LNCAP (cell line): ENCODE results near the gene KCTD15.

Experiments used
- TF ChIP-seq, protein P1 (sequence below): fragments of 450-650 bp; IDR thresholded peaks from 2 replicates; pipeline ENCODE4 v1.5.1; 2017; ENCODE audit warnings: mild to moderate bottlenecking

The KCTD15 gene

DNA sequence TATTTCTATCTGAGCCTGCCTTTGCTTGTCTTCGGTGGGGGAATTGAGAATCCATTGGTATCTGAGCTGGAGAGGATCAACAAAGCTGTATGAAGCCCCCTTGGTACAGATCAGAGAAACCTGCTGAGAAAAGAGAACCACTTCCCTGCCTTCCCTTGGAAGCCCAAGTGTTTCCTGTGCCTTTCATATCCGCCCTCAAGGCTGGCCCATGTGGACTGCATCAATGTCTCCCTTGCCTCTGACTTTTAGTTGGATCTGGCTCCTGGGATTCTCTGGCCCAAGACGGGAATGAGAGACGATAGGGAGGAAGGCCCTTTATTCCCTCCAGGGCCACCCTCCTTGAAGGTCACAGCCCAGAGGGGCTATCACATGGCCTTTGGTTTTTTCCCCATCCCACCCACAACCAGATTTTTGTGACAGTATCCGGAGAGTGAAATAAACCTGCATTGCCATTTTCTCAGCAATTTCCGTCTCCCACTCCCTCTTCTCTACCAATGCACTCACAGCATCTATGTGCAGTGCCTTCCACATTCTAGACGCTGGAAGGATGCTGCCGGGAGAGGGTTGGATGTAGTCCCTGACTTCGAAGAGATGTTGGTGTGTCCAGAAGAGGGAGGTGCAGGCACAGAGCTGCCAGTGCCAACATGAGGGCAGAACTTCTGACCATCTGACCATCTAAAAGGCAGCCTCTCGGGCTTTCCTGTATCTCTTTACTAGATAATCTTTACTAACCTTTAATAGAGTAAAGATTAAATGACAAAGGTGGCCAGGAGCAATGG, 63.8 kb downstream of the KCTD15 start:
- TF ChIP-seq, protein P1, sequence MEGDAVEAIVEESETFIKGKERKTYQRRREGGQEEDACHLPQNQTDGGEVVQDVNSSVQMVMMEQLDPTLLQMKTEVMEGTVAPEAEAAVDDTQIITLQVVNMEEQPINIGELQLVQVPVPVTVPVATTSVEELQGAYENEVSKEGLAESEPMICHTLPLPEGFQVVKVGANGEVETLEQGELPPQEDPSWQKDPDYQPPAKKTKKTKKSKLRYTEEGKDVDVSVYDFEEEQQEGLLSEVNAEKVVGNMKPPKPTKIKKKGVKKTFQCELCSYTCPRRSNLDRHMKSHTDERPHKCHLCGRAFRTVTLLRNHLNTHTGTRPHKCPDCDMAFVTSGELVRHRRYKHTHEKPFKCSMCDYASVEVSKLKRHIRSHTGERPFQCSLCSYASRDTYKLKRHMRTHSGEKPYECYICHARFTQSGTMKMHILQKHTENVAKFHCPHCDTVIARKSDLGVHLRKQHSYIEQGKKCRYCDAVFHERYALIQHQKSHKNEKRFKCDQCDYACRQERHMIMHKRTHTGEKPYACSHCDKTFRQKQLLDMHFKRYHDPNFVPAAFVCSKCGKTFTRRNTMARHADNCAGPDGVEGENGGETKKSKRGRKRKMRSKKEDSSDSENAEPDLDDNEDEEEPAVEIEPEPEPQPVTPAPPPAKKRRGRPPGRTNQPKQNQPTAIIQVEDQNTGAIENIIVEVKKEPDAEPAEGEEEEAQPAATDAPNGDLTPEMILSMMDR = no peak

DNA sequence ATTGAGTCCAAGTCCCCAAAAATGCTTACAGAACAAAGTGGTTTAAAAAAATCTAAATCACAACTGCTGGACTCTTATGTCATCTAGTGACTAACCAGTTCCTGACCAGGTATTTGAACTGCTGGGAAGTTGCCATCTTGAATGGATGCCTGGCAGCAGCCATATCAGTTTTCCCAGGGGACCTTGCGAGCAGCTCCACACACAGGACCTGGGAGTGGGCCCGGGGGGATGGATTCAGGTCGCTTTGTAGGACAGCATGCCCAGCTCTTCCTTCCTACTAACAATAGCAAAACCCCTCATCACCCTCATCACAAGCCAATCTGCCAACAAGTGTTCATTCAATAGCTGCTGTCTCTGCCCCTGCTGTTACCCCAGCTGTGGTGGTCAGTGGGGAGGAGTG, 65.3 kb downstream of the KCTD15 start:
- TF ChIP-seq, protein P1 = no peak

DNA sequence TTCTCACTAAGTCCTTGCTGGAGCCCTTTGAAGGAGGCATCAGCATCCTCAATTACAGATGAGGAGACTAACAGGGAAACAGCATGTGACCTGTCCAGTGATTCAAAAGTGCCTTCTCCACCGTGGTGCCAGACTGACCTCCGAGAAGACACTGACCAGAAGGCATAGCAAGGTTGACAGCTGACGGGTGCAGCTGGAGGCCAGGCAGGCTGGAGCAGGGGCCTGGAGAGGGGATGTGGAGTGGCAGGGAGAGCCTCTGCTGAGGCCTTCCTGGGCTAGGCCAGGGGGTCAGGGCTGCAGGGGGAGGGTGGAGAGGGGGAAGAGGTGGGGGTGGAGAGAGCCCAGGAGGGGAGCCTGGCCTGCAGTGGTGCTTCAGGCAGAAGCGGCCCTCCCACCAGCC, 66.3 kb downstream of the KCTD15 start:
- TF ChIP-seq, protein P1 = no peak

DNA sequence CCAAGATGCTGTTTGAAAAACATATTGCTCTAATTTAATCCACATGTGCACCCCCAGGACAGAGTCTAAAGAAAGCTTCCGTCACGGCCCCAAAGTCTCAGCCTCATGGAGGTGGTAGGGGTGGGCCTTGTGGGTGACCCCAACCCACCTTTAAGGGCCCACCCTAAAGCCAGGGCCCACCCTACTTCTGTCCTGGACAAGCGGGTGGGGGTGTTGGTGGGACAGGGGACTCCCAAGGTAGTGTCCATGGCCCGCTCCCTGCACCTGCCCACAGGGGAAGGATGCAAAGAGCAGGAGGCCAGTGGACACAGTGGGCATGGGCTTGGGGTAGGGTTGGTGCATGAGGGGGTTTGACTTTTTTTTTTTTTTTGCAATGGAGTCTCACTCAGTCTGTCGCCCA, 66.8 kb downstream of the KCTD15 start:
- TF ChIP-seq, protein P1 = no peak

DNA sequence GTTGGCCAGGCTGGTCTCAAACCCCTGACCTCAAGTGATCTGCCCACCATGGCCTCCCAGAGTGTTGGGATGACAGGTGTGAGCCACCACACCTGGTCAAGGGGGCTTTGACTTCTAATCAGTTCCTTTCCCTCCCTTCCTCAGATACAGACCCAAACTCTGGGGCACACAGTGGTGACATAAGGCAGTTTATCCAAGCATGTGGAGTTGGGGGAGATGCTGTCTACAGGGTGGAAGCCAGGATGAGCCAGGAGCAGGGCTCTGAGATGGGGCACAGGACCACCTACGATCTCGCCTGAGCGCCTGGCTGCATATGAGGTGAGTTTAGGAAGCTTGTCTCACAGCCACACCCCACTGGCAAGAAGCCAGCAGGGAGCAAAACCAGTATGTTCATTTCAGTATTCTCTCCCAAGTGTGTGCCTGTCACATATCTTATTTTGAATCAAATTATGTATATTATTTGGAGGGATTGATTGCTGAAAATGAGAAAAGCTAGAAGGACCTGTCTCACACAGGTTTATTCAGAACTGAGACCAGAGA, 67.7 kb downstream of the KCTD15 start:
- TF ChIP-seq, protein P1 = no peak

DNA sequence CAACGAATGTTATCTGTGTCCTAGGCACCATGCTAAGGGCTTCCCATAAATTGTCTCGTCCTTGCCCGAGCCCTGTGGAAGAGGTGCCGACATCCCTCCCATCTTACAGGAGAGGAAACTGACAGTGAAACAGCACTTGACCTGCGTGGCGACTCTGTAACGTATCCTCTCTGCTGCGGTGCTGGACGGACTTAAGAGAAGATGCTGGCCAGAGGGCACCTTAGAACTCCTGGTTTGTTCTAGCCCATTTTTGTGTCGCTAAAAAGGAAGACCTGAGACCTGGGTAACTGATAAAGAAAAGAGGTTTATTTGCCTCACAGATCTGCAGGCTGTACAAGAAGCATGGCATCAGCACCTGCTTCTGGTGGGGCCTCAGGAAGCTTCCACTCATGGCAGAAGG, 68.6 kb downstream of the KCTD15 start:
- TF ChIP-seq, protein P1 = no peak
